ENCODE data around the gene PRR33.

GRCh38 chr11:1887451-1888346 is 4.0 kb downstream of the PRR33 start:
- no peak for TF ChIP-seq POLR2A (IDR thresholded peaks at IDR 0.05)
- TF ChIP-seq CTCF (IDR thresholded peaks at IDR 0.05), result no peak

Data from heart left ventricle (tissue), 13 donors.